ENCODE measurements around the gene SYNDIG1.

- TF ChIP-seq ZNF274 (IDR thresholded peaks at IDR 0.05; ENCODE audit: borderline replicate concordance, low read depth, low read length) = no peak
- no peak for TF ChIP-seq USF1 (CRISPR knock-in tag; IDR thresholded peaks at IDR 0.05)
- no peak for TF ChIP-seq CTCF (IDR thresholded peaks at IDR 0.05 in 2 of 3, conservative IDR thresholded peaks at IDR 0.05 in 1 of 3; ENCODE audit: insufficient read depth in 2 of 3, low read depth in 1 of 3, low read length in 3 of 3)
- no peak for TF ChIP-seq MXI1 (IDR thresholded peaks at IDR 0.05; ENCODE audit: low read depth, low read length)
- no peak for TF ChIP-seq BDP1 (IDR thresholded peaks at IDR 0.05; ENCODE audit: insufficient read depth, insufficient read length)
- no peak for TF ChIP-seq SMARCA5 (IDR thresholded peaks at IDR 0.05)
- TF ChIP-seq MAX (CRISPR knock-in tag; IDR thresholded peaks at IDR 0.05) = no peak
- TF ChIP-seq PATZ1 (CRISPR knock-in tag; IDR thresholded peaks at IDR 0.05; ENCODE audit: borderline replicate concordance) = no peak
- TF ChIP-seq ZBTB8A (IDR thresholded peaks at IDR 0.05; ENCODE audit: partially characterized antibody) = no peak
- no peak for TF ChIP-seq POLR2A (conservative IDR thresholded peaks at IDR 0.05)
- TF ChIP-seq SPI1 (IDR thresholded peaks at IDR 0.05; ENCODE audit: borderline replicate concordance, low read depth, low read length) = no peak
- no peak for TF ChIP-seq HCFC1 (IDR thresholded peaks at IDR 0.05; ENCODE audit: low read depth, low read length)
- no peak for TF ChIP-seq TAF15 (IDR thresholded peaks at IDR 0.05; ENCODE audit: low read depth, low read length)
- no peak for TF ChIP-seq MCM5 (IDR thresholded peaks at IDR 0.05; ENCODE audit: low read depth)
Observed at GRCh38 chr20:24579475-24579874, 110.0 kb downstream of the SYNDIG1 start.
